Progenitor cell of endocrine pancreas (in vitro differentiated cells): Measurements from ENCODE around the gene SLC2A10. TPM values are rescaled to one million over a fixed set of nuclear protein-coding genes. Genes with fewer than 3 reads are reported as not detected.

Experiments
- DNase-seq: peaks from one replicate; pipeline ENCODE4 v3.0.0; 2021; ENCODE audit warnings: low spot score; ENCODE audit not compliant: unreplicated experiment
- H3K27ac Mint-ChIP-seq: 2 replicates; pipeline ENCODE4 v1.8.0; 2021; ENCODE audit warnings: mild to moderate bottlenecking, moderate library complexity, mixed read lengths
- H3K27me3 Mint-ChIP-seq: 2 replicates; pipeline ENCODE4 v1.8.0; 2021; ENCODE audit warnings: mixed read lengths
- H3K36me3 Mint-ChIP-seq: 2 replicates; pipeline ENCODE4 v1.8.0; 2022; ENCODE audit warnings: mixed read lengths; ENCODE audit not compliant: insufficient read depth
- H3K4me1 Mint-ChIP-seq: 2 replicates; pipeline ENCODE4 v1.8.0; 2021; ENCODE audit warnings: low read depth, mixed read lengths
- H3K4me3 Mint-ChIP-seq: 2 replicates; pipeline ENCODE4 v1.8.0; 2021; ENCODE audit warnings: low read depth, mild to moderate bottlenecking, moderate library complexity, mixed read lengths
- H3K9me3 Mint-ChIP-seq: 2 replicates; pipeline ENCODE4 v1.8.0; 2021; ENCODE audit warnings: low read depth, mixed read lengths
- total RNA-seq: library from RNA; stranded (reverse); gene quantifications from 2 replicates; pipeline ENCODE4 v1.2.1, GENCODE V29; 2021
- TF ChIP-seq, protein P1 (sequence below): fragments of 200-600 bp; sonication (generic); IDR thresholded peaks from one replicate; pipeline ENCODE4 v1.5.0; 2021; ENCODE audit warnings: antibody characterized with exemption, mild to moderate bottlenecking; ENCODE audit not compliant: unreplicated experiment

SLC2A10 gene
- total RNA-seq, 1 donor from 2014 or later = 16.6 TPM

DNA sequence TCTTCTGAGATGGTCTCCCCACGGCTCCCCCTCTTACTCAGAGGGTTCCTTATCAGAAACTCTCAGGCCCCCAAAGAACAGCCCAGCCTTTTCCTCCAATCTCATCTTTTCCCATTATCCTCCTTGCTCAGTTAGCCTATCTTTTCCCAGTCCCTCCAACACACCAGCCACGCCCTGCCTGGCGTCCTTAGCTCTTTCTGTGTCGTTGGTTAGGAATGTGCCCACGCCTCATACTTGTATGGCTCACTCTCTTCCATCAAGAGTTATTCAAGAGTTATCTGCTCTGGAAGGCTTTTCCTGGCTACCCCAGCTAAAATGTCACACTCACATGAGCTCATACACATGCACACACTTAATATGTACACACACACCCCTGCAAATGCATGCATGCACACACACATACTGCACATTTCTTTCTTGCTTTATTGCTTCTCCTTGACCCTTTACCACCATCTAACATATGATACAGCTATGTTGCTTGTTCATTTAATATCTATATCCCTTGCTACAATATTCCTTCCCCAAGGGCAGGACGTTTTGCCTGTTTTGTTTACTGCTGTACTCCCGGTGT lies 37.6 kb downstream of the SLC2A10 start:
- Mint-ChIP-seq H3K9me3 (no peaks in the 10 kb centered on the region), H3K36me3 (no peaks in the 10 kb centered on the region), H3K27ac (no peak overlapping the region), H3K4me1 (peaks cover 3% of the 10 kb centered on the region), H3K4me3 (no peak overlapping the region), H3K27me3 (peaks cover 31% of the 10 kb centered on the region)
- TF ChIP-seq, protein P1, sequence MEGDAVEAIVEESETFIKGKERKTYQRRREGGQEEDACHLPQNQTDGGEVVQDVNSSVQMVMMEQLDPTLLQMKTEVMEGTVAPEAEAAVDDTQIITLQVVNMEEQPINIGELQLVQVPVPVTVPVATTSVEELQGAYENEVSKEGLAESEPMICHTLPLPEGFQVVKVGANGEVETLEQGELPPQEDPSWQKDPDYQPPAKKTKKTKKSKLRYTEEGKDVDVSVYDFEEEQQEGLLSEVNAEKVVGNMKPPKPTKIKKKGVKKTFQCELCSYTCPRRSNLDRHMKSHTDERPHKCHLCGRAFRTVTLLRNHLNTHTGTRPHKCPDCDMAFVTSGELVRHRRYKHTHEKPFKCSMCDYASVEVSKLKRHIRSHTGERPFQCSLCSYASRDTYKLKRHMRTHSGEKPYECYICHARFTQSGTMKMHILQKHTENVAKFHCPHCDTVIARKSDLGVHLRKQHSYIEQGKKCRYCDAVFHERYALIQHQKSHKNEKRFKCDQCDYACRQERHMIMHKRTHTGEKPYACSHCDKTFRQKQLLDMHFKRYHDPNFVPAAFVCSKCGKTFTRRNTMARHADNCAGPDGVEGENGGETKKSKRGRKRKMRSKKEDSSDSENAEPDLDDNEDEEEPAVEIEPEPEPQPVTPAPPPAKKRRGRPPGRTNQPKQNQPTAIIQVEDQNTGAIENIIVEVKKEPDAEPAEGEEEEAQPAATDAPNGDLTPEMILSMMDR = no peak
- DNase-seq = no peak

DNA sequence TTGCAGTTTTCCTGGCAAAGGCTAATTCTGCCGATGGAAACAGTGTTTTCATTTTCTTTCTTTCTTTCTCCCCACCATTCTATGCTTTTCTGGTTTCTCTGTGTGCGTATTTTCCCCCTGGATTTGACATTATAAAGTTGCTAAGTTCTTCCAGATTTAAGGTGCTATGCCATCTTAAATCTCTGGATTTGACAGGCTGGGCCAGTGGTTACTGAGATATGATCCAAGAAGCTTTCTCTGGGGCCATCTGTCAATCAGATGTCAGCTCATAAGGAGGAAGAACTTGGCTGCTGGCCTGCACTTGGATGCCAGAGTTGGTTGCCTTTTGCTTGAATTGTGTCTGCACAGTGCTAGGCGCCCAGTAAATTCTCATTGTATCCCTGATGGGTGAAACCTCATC lies 39.7 kb downstream of the SLC2A10 start:
- TF ChIP-seq, protein P1 = no peak
- no peaks in the 10 kb centered on the region for H3K9me3 Mint-ChIP-seq
- no peak overlapping the region for H3K4me3 Mint-ChIP-seq
- no peak overlapping the region for H3K27ac Mint-ChIP-seq
- peaks cover 31% of the 10 kb centered on the region for H3K27me3 Mint-ChIP-seq
- H3K4me1 Mint-ChIP-seq = peaks cover 4% of the 10 kb centered on the region
- DNase-seq = no peak
- H3K36me3 Mint-ChIP-seq = no peaks in the 10 kb centered on the region

DNA sequence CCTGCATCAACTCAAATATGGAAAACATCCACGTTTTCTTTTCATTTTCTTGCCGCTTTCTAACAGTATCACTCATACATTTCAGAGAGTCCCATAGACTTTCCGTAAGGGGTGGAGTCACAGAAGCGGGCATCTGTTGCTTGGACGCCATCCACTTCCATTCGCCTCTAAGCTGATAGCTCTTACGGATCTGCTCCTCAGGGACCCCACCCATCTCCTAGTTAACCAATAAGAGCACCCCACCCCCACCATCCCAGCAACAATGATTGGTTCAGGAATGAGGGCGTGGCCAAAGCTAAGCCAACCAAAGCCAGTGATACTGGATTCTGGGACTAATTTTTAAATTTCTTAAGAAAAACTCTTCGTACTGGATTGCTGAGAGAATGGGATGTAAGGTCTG lies 42.4 kb downstream of the SLC2A10 start:
- no peak overlapping the region for H3K27ac Mint-ChIP-seq
- TF ChIP-seq, protein P1 = no peak
- peaks cover 4% of the 10 kb centered on the region for H3K4me1 Mint-ChIP-seq
- no peaks in the 10 kb centered on the region for H3K9me3 Mint-ChIP-seq
- no peak overlapping the region for H3K4me3 Mint-ChIP-seq
- no peaks in the 10 kb centered on the region for H3K36me3 Mint-ChIP-seq
- DNase-seq = no peak
- peaks cover 26% of the 10 kb centered on the region for H3K27me3 Mint-ChIP-seq

DNA sequence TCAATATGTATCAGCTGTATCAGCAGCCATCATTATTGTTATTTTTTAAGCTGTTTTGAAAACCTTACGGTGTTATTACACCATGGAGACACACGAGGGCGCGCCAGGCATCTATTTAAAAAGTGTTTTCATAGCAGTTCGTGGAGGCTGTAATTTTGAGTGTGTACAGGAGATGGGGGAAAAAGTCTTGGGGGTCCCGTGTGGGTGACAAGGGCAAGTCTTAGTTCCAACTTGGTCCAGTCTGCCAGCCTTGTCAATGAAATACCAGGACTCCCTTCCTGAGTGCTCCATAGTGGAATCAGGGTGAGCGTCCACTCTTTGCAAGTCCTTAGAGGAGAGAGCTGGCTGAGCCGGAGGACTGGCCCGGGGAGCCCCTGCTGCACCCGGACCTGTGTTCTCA lies 43.3 kb downstream of the SLC2A10 start:
- TF ChIP-seq, protein P1 = peak; percentile 78

DNA sequence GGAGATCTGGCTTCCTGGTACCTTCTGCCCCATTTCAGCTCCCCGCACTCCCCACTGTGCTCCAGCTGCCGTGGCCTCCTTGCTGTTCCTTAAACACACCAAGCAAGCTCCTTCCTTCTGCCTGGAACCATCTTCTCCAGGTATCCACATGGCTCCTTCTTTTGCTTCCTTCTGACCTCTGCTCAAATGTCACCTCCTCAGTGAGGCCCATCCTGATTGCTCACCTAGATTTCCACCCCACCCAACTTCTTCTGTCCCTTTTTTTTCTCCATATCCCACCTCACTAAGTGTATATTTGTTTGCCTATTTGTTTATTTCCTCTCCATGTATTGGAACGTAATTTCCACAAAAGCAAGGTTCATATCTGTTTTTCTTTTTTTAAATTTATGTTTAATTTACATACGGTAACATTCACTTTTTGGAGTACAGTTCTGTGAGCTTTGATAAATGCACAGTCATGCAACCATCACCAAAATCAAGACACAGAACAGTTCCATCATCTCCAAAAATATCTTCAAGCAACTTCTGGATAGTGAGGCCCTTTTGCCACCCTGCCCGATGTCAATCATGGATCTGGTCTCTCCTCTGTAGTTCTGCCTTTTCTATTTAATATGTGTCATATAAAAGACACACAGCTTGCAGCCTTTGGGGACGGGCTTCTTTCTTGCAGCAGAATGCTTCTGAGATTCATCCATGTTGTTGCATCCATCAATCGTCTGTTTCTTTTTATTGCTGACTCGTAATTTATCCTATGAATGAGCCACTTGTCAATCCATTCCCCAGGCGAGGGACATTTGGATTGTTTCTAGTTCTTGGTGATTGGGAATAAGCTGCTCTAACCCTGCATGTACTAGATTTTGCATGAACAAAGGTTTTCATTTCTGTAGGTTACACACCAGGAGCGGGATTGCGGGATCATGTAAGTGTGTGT lies 46.3 kb downstream of the SLC2A10 start:
- TF ChIP-seq, protein P1 = no peak
- no peak for DNase-seq
- Mint-ChIP-seq H3K4me3 (no peak overlapping the region), H3K27ac (no peak overlapping the region), H3K9me3 (no peaks in the 10 kb centered on the region), H3K27me3 (peaks cover 9% of the 10 kb centered on the region), H3K4me1 (peaks cover 1% of the 10 kb centered on the region), H3K36me3 (no peaks in the 10 kb centered on the region)

More for the DNA sequence above, 43.3 kb downstream of the SLC2A10 start:
- Mint-ChIP-seq H3K36me3 (no peaks in the 10 kb centered on the region), H3K4me3 (no peak overlapping the region), H3K4me1 (peaks cover 1% of the 10 kb centered on the region), H3K27ac (no peak overlapping the region), H3K27me3 (peaks cover 22% of the 10 kb centered on the region), H3K9me3 (no peaks in the 10 kb centered on the region)
- DNase-seq = peak; percentile 36
